Non-pigmented ciliary epithelial cell (primary cell): ENCODE data around the gene DAGLB.
A peak's percentile ranks its signal among the peaks of the same experiment; 100 is the strongest.
"Not testable (repeated sequence)": the region's sequence is repeated elsewhere in the genome, so short reads cannot be mapped to it uniquely, and the experiment has no call there.

Source experiments
- DNase-seq: peaks from one replicate; pipeline ENCODE4 v3.0.0-alpha.2; 2010; ENCODE audit warnings: low read depth

Gene DAGLB

DNA sequence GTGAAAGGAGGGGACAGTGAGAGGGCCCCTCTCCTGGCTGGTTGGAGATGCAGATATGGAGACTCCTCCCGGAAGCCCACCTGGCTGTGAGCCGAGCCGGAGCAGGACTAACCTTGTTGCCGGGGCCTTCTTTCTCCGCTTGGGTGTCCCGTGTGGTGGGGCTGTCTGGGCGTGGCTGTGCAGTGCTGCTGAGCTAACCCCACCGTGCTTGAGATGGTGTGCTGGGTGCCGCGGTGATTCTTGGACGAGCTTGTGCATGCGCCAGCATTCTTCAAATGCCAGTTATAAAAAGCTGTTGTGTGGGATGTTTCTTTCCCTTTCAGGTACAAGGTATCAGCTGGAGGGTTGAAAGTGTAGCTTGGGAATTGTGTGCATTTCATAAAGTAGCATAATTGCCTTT, 48.8 kb downstream of the DAGLB start:
- no peak for DNase-seq

DNA sequence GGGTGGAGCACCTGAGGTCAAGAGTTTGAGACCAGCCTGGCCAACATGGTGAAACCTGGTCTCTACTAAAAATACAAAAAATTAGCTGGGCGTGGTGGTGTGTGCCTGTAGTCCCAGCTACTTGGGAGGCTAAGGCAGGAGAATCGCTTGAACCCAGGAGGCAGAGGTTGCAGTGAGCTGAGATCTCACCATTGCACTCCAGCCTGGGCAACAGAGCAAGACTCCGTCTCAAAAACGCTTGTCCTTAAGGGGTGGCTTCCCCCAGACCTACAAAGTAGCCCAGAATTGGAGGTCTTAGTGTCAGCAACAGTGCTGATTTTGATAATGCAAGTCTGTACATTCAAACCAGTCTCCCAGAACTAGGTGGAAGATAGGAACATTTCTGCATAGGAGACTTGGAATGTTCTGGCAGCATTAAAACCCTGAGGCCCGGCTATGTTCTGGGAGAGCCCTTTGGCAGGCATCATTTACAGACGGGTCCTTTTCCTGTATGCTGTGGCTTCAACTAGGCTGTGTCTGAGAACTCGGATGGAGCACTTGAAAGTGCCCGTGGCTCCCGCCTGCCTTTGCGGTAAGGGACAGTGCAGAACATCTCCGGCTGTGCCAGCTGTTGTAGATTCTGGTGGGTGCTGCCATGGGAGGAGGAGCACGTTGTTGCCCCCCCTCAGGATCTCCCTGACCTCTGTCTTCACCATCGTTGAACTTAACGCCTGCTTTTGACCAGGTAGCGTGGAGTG, 49.8 kb downstream of the DAGLB start:
- DNase-seq = not testable (repeated sequence)

DNA sequence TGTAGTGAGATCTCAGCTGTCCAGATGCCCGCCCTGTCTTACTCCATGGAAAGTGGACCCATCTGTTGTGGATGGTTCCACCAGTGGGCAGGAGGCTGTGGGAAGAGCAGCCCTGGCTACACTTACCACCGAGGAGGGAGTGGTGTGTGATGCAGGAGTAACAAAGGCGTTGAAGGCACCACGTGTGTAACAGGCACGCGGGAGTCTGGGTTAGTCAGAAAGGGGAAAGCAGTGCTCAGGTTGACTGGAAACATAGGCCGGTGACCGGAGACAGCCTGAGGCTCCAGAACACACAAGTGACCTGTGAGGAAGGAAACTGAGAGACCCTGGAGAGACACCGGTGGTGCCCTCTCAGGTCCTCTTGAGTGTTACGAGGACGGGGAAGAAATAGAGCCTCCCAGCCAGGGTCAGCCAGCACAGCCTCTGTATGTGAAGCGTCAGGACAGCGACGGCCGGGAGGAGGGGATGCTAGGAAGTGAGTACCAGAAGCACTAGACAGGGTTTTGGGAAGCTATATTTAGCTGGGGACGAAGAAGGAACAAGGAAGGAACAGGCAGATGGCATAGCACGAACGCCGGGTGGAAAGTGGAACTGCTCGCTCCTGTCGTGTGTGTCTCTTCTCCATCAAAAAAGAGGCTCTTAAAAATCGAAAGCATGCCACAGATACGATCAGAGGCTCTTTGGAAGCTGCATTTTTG, 51.7 kb downstream of the DAGLB start:
- DNase-seq = no peak

DNA sequence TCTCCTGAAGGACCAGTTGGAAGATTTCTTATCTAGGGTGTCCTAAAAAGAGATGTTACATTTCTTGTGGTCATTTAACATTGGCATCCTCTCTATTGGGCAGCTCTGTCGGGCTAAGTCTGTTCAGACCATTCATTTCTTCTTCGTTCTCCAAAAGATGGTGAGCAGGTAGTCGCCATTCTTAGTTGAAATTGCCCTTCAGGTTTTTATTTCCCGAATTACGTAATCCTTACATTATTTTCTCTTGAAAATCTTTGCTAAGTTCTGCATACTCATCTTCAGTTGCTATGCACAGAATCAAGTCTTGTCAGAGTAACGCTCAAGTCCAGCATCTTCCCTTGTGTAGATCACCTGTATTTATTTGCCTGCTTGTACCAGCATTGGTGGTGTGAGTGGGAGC, 53.6 kb downstream of the DAGLB start:
- no peak for DNase-seq

DNA sequence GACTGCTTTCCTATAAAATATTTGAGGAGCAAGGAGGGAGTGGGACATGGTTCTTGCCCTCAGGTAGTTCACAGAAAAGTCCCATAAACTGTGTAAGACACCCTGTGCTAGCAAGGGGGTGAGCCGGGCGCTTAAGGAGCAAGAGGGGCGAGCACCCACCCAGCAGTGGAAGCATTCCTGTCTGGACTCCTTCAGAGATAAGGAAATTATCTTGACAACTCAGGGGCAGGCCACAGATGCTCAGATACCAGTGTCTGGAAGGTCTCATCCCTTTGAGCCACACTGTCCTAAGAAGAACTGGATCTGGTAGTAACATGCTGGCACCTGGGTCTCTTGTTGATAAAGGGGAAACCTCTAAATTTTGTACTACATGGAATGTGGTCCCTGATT, 54.1 kb downstream of the DAGLB start:
- DNase-seq = no peak

DNA sequence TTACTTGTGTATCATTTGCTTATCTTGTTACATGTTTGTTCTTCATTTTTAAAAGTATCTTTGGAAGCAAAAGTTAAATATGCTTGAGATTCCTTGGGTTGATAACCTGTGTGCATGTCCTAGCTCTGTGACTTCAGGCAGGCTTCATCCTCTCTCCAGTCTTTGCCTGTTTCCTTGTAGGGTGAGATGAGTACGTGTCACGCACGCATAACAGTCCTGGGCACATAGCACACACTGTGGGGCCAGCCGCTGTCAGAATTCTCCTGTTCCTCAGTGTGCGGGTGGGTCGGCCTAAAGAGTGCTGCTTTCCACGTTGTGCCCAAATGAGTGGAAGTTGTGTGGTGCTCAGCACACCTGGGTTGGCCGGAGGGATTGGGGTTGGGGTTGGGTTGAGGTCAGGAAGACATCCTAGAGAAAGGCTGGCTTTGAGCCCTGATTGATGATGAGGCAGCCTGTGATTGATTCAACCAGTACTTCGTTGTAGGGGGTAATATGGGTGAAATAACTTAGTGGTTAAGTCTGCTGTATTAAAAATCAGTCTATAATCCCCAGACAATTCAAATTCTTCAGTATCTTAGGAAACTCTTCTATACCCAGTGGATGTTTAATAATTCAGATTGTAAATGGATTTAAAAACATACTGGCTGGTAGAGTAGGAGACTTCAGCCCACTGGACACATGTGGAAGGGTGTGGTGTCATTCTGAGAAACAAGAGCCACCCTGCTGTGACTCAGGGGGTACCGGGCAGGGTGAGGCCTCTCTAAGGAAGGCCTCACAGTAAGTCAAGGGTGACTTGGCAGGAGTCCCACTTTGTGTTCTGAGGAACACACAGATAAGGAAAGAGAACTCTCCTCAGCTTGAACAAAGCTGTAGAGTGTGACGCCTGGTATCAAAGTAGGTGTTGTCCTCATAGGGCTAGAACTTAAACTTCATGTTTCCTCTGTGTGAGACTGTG, 54.8 kb downstream of the DAGLB start:
- no peak for DNase-seq

DNA sequence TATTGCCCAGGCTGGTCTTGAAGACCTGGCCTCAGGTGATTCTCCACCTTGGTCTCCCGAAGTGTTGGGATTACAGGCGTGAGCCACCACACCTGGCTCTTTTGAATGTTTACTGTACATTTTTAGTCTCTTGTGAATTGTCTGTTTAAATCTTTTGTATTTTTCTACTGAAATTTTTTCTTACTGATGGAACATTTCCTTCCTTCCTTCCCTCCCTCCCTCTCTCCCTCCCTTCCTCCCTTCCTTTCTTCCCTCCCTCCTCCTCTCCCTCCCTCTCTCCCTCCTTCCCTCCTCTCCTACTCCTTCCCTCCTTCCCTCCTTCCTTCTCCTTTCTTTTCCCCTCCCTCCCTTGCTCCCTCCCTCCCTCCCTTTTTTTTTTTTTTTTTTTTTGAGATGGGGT, 58.0 kb downstream of the DAGLB start:
- no peak for DNase-seq

DNA sequence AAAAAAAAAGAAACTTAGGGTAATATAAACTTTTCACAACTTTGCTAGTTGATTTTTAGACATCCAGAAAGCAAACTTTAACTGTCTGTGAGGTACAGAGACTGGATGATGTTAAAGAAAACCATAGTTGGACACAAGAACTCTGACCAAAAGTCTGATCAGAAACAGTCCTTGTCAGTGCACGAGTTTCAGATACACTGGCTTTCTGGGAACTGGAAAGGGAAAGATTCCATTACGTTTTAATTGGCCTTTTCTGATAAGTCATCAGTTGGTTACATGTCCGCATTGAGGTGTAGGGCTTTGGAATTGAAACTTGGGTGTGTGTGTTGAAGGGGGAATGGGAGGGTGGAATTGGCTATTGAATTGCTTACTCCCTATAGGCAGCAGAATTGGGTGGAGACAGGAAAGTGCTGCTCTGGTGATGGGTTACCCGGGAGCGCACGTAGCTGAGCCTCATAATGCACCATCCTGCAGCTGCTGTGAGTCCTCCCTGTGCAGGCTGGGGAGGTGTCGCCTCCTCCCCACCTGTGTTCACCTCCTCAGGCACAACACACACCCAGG, 59.9 kb downstream of the DAGLB start:
- no peak for DNase-seq

DNA sequence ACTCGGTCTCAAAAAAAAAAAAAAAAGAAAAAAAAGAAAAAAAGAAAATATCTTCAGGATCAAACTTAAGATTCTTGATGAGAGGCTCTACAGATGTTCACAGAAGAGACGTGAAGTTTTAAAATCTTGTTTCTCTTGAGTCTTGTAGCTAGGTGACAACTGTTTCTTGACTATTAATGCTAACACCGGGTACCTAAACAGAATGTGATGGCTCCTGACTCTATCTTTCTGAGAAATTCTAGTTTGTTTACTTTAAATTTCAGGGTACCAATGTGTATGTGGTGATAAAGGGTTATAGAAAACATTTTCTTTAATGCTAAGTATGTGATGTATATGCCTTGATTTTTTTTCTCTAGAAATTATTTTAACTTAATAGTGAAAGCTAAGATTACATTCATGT, 61.0 kb downstream of the DAGLB start:
- DNase-seq = no peak

DNA sequence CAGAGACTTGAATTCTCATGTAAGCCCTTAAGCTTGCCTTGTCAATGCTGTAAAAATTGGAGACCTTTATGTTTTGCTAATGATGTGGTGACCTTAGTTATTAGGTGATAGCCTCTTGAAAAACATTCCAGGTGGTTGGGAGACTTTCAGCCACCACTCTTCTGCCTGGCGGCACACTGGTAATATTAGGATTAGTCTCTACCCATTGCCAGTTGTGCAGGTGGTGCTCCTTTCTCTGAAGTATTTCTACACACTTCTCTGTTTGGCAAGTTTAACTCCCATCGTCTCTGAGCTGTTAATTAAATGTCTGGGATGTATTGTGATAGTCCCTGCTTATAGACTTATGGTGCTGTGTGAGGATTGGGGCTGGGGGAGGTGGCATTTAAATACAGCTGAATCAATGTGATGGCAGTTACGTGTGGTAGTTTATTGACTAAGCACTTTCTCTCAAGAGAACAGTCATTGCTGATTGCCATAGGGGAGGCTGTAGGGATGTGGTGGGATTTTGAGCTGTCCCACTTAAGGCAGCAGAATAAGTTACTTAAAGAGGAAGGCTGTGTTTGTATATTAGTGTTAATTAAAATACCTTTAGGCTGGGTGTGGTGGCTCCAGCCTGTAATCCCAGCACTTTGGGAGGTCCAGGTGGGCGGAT, 61.7 kb downstream of the DAGLB start:
- DNase-seq = no peak

DNA sequence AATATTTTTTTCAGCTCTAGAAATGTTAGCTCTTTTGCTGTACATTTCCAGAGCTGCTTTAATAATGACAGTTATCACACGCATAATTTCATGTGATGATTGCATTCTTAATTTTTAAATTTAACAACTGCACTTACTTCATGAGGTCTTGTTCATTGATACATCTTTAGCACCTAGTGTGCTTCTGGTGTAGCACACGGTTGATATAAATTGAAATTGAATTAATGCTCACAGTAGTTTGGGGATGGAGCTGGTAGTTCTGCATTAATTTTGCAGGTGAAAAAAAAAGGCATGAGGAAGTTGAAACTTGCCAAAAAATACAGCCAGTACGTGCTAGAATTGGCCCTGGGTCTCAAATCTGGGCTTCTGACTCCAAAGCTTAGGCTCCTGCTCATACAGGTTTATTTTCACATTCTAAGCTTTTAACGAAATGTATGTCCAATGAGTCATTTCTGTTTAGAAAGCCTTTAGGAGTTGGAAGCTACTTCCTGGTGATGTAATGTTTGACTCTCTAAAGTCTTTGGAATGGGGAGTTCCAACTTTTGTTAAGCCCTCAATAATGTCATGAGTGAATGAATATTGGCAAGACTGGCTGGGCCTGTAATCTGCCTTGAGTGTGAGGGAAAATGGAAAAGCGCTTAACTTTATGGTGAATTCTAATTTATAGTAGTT, 62.5 kb downstream of the DAGLB start:
- peak; percentile 88 for DNase-seq

DNA sequence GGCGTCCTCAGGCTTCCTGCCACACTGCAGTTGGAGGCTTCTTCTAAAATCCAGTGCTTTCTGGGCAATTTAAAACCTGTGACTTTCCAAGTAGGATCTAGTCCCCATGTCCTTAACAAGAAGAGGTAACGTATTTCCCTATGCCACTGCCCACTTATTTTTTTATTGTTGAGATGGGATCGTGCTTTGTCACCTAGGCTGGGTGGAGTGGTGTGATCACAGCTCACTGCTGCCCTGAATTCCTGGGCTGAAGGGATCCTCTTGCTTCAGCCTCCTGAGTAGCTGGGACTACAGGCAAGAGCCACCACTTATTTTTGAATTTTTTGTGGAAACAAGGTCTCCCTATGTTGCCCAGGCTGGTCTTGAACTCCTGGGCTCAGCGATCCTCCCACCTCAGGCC, 63.4 kb downstream of the DAGLB start:
- no peak for DNase-seq

DNA sequence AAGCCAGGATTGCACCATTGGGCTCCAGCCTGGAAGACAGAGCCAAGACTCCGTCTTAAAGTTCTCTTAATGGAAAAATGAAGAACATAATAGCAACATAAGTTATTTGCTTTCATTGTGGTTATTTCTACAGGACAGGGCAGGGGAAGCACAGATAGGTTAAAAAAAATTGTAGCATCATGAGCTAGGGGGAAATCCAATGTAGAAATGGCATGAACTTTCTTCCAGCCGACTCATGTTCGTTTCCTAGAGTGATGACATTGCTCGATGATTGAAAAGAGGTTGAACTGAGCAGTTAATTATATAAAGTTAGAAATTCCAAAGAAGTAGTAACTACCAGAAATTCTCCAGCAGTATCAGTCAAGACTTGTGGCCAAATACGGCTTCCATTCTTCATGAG, 64.9 kb downstream of the DAGLB start:
- DNase-seq = no peak

DNA sequence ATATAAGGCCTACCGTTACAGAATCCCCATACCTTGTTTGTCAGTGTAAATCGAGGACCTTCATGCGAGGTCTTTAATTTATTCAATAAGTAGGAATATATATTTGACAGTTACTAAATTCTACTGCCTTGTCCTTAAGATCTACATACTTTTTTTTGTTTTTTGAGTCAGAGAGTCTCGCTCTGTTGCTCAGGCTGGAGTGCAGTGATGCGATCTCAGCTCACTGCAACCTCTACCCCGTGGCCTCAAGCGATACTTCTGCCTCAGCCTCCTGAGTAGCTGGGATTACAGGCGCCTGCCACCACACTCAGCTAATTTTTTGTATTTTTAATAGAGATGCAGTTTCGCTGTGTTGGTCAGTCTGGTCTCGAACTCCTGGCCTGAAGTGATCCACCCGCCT, 65.9 kb downstream of the DAGLB start:
- not testable (repeated sequence) for DNase-seq

DNA sequence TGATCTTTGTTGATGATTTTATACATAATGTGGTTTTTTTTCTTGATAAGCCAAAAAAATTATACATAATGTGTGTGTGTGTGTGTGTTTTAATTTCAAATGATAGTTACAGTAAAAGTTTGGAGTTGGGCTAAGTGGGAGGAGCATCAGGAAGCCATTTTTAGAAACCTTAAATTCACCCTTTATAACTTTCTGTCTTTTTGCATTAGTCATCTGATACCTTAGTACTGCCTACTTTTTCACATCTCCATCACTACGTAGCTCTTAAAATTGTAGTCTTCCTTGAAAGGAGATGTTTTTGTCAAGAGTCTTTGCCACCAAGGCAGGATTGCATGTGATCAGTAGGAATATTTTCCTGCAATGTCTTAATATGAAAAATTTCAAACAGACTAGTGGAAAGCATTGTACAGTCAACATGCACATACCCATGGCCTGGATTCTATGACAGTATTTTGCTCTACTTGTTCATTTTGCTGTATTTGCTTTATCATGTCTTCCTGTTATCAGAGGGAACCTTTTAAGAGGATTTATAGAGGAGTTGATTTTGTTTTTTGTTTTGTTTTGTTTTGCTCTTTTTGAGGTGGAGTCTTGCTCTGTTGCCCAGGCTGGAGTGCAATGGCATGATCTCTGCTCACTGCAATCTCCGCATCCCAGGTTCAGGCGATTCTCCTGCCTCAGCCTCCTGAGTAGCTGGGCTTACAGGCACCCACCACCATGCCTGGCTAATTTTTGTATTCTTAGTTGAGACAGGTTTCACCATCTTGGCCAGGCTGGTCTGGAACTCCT, 67.3 kb downstream of the DAGLB start:
- no peak for DNase-seq

DNA sequence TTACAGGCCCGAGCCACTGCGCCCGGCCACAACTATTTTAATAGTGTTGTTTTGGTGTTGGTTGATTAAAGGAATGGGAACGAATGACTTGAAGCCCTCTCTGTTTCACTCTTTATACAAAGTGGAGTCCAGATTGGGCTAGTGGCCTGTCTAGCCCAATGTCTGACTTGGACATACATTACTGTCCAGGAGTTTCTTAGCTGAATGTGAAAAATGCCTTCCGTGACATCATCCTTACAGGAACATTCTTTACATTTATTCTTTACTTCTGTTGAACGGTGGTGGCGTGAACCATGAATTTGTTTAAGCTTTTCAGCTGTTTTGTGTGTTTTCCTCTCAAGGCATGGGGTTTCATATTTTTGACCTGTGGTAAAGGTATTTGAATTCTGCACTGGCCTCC, 67.9 kb downstream of the DAGLB start:
- DNase-seq = no peak

DNA sequence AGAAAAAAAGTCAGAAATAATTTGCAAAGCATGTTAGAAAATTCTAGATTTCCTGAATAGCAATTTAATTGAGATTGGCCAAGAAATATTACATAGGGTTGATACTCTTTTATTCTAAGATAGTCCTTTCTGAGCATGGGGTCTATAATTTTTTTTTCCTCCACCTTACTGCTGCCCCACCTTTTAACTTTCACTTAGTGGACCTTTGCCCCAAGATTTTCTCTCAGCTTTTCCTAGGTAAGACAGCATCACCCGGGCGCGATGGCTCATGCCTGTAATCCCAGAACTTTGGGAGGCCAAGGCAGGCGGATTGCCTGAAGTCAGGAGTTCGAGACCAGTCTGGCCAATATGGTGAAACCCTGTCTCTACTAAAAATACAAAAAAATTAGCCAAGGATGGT, 69.2 kb downstream of the DAGLB start:
- DNase-seq = not testable (repeated sequence)

DNA sequence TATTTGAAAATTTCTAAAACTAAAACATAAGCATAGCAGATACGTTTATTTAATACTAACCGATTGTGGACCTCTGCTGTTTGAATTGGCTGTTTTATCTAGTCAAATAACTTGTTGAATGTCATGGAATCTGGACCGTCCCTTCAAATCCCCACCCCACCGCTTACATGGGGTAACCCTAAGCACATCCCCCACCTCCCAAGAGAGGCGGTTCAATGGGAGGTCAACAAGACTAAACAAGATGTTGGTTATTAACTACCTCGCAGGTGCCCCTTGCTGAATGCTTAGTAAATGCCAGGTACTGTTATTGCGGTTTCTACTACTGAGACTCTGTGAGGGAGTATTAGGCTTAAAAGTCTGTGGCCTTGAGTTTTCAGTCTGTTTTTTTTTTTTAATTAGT, 70.9 kb downstream of the DAGLB start:
- no peak for DNase-seq

DNA sequence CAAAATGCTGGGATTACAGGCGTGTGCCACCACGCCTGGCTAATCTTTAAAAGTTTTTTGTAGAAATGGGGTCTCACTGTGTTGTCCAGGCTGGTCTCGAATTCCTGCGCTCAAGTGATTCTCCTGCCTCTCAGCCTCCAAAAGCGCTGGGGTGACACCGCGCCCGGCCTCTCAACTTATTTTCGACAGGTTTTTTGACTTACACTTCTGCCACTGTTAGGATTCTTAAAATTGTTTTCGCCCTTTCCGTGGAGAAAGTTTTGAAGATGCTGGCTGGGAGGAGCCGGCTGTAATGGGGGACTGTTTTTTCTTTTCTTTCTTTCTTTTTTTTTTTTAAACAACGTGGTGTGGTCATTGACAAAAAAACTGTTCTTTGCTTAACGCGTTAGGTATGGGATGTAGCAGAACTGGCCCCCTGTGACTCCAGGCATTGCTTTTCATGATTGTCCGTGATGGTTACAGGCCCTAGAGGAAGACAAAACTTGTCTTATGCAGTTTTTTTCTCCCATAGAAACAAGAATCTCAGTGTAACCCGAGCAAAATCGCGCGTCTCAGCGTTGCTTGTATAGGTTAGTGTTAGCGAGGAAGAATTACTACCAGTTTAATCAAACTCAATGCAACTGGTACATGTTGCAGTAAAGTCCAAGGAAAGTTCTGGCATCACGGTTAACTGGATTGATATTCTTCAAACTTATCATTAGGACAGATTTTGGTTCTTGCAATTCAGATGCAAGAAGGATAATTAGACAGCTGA, 72.2 kb downstream of the DAGLB start:
- no peak for DNase-seq

DNA sequence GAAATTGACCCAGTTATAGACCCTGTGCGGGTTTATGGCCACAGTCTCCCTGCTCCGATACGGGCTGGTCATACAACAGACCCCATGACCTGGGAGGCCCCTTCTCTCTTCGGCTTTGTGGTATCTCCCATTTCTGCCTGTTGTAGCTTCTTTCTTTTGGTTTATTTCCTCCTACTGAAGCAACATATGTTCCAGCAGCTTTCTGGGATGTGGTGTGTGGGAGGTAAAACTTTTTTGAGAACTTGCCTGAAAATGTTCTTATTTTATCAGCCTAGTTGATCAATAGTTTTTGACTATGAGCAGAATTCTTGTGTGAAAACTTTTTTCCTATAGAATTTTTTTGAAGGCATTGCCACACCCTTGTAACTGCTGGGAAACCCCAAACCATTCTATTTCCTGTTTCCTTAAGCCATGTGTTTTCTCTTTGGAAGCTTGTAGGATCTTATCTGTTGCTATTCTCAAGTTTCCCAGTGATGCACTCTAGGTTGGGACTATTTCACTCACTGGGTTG, 80.0 kb downstream of the DAGLB start:
- no peak for DNase-seq
